Fibroblast of upper back skin (primary cell): Measurements from ENCODE around the gene RTTN.

Experiments used
- DNase-seq: peaks from one replicate; pipeline ENCODE4 v3.0.0-alpha.2; 2013

Gene RTTN

DNA sequence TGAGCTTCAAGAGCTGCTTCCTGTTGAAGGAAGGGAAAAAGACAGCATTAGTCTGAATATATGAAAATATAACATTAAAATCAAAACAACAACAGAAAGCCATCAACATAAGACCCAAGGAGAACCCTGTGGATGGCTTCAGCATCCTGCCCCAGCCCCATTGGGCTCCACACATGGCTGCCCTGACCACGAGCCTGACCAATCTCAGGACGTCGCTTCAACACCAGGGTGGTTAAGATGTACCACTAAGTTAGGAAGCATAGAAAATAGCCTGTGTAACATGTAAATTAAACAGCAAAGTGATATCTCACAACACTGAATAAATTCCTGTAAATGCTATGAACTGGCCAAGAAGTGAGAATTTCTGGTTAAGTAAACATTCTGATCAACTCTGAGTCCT, 180.7 kb downstream of the RTTN start:
- no peak for DNase-seq

DNA sequence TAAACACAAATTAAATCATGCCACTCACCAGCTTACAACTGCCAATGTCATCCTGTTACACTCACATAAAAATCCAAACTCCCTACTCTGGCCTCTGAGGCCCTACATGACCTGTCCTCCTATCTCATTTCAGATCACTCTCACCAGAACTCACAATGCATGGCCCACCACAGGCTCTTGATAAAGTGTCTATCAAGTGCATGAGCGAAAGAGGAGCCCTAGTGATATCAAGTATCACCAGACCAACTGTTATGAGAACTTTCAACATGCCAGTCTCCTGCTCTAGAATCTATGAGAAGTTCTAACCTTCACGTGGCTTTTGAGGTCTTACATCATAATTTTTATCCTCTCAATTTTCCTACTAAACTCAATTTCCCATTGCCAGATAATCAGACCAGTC, 181.4 kb downstream of the RTTN start:
- no peak for DNase-seq

- no peak for DNase-seq
Measured at GRCh38 chr18:70022636-70023035, 182.9 kb downstream of the RTTN start.

GRCh38 chr18:70021498-70021897, 184.0 kb downstream of the RTTN start:
- no peak for DNase-seq

GRCh38 chr18:70021043-70021442, 184.4 kb downstream of the RTTN start:
- DNase-seq: no peak

DNA sequence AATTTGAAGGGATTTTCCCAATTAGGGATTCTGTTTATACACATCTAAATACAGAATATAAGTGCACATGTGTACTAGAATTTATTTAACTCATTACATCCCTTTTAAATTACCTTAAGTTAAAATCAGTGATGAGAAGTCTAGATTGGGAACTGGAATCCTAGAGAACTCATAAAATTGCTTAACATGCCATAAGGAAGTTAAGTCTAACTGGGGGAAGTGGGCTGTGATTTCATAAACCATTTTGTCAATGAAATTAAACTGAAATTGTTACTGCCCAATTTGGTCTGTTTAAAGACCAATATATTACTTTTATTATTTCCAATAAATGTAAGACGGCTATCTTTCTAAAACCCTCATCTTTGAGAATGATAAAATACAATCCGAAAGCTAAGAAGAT, 185.5 kb downstream of the RTTN start:
- no peak for DNase-seq

GRCh38 chr18:70019136-70019535, 186.4 kb downstream of the RTTN start:
- no peak for DNase-seq

DNA sequence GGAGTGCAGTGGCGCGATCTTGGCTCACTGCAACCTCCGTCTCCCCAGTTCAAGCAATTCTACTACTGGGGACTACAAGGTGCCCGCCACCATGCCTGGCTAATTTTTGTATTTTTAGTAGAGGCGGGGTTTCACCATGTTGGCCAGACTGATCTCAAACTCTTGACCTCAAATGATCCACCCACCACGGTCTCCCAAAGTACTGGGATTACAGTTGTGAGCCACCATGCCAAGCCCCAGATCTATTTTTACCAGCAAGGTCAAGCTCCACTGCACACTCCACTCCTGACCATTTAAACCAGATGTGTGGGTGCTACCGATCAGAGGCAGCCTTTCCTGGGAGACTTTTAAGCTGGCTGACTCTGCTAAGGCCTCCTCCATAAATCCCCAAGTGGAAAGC, 190.4 kb downstream of the RTTN start:
- no peak for DNase-seq

GRCh38 chr18:70005580-70005979, 199.9 kb downstream of the RTTN start:
- DNase-seq: no peak

GRCh38 chr18:70004696-70005095, 200.8 kb downstream of the RTTN start:
- DNase-seq: peak; percentile 23

DNA sequence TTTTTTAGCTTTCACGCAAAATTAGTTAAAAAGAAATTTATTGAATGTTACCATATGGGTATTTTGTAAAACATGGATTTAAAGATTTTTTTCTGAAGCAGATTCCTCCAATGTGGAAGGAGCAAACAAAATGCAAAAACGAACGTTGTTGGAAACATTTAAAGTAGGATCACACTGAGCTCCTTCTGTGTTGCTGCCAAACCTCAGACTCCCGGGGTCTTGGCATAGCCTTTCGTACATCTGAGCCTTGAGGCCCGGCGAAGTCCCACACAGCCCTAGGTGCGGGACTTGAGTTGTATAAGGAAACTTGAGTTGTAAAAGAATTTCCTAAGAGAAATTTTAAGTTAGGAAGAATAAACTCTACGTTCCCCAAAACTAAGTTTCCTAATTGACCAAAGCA, 205.8 kb downstream of the RTTN start:
- peak; percentile 15 for DNase-seq

DNA sequence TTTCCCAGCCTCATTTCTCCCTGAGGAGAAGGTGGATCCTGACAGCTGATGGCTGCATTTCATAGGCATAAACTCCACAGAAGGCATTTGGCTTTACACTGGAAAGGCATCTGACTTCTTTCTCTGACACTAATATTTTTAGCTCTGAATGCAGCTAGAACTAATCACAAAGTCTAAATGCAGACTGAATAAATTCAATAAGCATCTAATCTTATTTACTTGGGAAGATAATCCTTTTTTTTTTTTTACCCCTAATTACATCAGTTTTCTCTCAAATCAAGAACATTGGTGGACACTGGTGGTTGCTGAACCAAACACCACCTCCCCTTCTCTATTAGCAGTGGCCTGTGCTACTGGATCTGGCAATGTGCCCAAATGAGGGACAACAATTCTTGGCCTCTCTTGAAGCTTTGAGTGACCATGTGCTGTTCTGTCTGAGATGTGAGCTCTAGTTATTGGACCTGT, 206.9 kb downstream of the RTTN start:
- no peak for DNase-seq

- DNase-seq: no peak
Measured at GRCh38 chr18:69996951-69997798, 208.3 kb downstream of the RTTN start.

DNA sequence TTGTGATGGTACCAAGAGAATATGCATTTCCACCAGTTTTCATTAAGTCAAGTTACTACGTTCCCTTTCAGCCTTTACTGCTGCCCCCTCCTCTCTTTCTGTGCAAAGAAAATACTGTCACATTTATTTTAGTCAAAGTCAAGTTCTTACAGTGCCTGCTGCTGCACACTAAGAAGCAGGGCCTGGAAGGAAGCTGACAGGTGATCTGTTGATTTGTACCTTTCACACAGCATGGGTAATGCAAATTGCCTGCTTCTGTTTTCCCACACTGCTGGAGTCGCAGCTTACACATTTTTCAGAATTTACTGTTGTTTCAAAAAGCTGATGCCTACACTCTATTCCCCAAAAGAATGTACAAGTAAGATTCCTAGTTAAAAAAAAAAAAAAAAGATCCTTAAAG, 209.1 kb downstream of the RTTN start:
- DNase-seq: no peak

DNA sequence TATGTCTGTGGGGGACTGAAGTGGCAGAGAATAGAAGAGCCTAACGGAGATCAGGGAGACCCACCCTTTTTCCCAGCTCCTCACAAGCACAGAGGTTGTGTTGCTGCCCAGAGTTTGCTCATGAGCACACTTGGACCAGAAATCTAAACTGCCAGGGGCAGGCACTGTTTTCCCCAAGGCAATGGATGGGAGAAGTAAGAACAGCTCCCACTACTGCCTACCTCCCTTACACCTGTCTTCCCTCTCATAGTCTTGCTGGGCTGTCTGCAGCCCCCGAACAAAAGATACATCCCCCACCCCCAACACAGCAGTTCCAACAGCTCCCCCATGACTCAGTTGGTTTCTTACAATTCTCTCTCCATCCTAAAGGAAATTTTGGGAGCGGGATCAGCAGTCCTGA, 209.7 kb downstream of the RTTN start:
- no peak for DNase-seq

GRCh38 chr18:69992776-69993175, 212.7 kb downstream of the RTTN start:
- DNase-seq: peak; percentile 53

GRCh38 chr18:69987870-69988269, 217.6 kb downstream of the RTTN start:
- no peak for DNase-seq

GRCh38 chr18:69985239-69985638, 220.2 kb downstream of the RTTN start:
- no peak for DNase-seq

GRCh38 chr18:69982417-69982816, 223.1 kb downstream of the RTTN start:
- DNase-seq: no peak

DNA sequence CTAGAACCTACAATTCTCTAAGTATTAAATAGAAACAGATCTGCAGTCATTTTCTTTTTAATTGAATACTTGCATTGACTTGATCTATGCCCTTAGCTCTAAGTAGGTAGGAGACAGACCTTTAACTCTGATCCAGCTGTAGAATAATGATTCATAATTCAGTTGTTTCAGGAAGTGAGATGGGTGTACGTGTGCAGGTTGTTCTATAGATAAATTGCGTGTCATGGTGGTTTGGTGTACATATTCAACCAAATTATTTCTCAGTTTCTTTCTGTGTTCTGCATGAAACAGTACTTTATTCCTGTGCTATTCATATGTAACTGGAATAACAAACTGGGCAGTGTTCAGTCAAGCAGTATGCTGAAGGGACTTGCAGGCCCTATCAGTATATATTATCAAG, 223.5 kb downstream of the RTTN start:
- DNase-seq: no peak

- DNase-seq: no peak
Measured at GRCh38 chr18:69980982-69981804, 224.3 kb downstream of the RTTN start.

GRCh38 chr18:69980509-69980908, 225.0 kb downstream of the RTTN start:
- no peak for DNase-seq

DNA sequence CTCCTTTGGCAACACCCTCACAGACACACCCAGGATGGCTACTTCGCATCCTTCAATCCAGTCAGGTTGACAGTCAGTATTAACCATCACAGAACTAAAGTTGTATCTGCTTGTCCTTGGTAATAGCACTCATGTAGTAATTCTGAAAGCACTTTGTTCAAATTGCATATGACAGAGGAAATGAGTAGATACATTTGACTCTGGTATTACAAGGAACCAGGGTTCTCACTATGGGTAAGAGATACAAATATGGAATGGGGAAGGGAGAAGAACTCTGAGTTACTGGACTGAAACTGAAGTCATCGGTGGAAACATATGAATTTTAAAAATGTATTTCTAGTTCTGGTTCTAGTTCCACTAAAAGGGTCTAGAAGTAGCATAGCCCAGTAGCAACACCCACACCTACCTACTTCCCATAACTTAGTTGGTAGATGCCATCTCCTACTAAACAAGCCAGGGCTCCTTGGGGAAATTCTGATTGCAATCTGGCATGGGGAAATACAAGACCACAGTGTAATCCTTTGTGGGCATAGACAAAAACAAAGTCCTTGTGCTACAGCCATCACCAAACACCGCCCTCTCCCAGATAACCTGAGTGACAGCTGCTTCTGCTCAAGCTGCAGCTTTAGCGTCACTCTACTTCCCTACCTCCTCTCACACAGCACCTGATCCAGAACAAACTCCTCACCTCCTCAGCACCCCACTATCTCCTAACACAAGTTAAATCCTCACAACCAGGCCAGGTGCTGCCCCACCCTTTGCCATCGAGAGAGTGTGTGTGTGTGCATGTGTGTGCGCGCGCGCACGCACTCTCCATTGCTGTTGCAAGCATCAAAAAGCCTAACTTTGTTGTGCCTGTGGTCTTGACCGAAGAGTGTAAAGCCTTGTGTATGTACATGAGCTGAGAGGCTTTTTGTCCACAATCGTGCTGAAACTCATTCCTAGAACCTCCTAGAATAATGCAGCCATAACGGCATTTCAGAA, 226.5 kb downstream of the RTTN start:
- DNase-seq: no peak
